ENCODE data around the gene NCKIPSD.

DNA sequence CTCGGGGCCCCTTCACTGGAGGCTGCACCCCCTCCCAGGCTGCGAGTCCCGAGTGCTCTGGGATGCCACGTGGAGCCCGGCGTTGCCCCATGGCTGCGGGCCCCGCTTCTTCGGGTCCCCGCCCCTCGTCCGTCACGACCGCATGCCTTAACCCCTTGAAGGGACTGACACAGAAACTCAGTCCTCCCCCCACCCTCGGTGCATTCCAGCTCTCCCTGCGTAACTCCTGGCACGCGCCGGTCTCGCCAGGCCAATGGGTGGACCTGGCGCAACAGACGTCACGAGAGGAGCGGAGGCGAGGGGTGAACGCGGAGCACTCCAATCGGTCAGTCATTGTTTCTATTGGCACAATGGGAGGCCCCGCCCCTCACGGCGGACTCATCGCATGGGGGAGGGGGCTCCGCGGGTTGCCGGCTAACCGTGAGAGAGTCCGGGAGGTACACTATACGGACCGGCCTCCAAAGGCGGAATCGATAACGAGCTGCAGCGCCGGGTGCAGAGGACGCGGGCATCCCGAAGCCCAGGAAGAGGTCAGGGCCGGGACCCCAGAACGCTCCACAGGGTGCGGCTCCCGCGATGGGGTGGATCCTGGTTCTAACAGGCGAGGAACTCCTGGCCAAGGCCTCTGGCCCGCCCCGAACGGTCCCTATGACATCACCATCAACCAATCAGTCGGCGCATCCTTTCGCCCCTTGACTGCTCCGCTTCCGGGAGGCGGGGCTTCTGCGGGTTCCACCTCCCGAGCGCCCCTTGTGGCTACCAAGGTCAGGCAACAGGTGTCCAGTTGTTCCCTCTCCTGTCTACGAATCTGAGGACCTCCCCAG lies 22.0 kb downstream of the NCKIPSD start:
- TF ChIP-seq, protein P1, sequence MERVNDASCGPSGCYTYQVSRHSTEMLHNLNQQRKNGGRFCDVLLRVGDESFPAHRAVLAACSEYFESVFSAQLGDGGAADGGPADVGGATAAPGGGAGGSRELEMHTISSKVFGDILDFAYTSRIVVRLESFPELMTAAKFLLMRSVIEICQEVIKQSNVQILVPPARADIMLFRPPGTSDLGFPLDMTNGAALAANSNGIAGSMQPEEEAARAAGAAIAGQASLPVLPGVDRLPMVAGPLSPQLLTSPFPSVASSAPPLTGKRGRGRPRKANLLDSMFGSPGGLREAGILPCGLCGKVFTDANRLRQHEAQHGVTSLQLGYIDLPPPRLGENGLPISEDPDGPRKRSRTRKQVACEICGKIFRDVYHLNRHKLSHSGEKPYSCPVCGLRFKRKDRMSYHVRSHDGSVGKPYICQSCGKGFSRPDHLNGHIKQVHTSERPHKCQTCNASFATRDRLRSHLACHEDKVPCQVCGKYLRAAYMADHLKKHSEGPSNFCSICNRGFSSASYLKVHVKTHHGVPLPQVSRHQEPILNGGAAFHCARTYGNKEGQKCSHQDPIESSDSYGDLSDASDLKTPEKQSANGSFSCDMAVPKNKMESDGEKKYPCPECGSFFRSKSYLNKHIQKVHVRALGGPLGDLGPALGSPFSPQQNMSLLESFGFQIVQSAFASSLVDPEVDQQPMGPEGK (CRISPR knock-in tag; IDR thresholded peaks at IDR 0.05; ENCODE audit: borderline replicate concordance) = peak; percentile 48; the same call in 1 of the 2 replicates
- TF ChIP-seq CSDC2 (CRISPR knock-in tag; IDR thresholded peaks at IDR 0.05) (peak; percentile 80; the same call in 1 of the 2 replicates), GLIS3 (CRISPR knock-in tag; IDR thresholded peaks at IDR 0.05) (peak; percentile 90; the same call in 1 of the 2 replicates), RARB (CRISPR knock-in tag; IDR thresholded peaks at IDR 0.05) (no peak)
- TF ChIP-seq, protein P2, sequence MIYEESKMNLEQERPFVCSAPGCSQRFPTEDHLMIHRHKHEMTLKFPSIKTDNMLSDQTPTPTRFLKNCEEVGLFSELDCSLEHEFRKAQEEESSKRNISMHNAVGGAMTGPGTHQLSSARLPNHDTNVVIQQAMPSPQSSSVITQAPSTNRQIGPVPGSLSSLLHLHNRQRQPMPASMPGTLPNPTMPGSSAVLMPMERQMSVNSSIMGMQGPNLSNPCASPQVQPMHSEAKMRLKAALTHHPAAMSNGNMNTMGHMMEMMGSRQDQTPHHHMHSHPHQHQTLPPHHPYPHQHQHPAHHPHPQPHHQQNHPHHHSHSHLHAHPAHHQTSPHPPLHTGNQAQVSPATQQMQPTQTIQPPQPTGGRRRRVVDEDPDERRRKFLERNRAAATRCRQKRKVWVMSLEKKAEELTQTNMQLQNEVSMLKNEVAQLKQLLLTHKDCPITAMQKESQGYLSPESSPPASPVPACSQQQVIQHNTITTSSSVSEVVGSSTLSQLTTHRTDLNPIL (CRISPR knock-in tag; IDR thresholded peaks at IDR 0.05; ENCODE audit: low read depth) = 0 out of 2 replicates have a peak, but pooled peaks have one; percentile 40

All from SK-N-SH treated with all-trans-retinoic acid at 6 μM for 48 hours (cell line).